ENCODE data around the gene FBXO31. TPM values are rescaled to one million over a fixed set of nuclear protein-coding genes. Genes with fewer than 3 reads are reported as not detected.

Gene FBXO31
- total and polyA plus RNA-seq, 2 of the 13 experiments (the other 11 are each of a cell fraction or from before 2014, with no cell fraction given), result 92.4 to 101 TPM

DNA sequence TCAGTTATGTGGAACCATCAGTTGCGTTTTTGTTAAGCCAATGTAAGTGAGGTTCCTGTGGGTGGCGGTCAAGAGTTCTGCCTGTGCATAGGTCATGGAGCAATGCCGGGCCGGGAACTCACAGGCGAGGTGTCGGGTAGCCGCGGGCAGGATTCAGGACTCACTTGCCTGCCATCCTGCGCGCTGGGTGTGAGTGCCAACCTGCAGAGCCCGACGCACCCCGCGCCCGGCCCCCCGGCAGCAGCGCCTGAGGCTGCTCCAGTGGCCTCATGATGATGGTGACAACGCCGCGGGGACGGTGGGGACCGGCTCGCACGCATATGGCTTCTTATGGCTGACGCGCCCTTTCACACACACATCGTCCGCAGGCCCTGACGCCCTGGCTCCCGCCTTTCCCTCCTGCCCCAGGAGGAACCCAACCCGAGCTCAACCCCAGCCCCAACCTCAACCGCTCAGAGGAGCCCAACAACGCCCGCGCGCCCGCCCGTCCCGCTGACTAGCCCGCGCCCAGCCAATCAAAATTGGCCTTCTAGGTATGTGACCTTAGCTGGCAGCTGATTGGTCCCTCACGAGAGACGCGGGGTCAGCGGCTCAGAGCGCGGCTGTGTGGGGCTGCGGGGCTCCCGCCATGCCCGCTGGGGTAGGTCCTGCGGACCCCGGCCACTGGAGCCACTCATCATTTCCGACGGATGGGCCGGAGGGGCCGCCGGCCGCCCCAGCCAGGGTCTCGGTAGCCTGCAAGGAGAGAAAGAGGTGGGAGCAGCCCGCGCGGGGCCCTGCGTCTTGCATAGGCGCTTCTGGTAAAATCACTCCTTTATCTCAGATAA lies 66.4 kb downstream of the FBXO31 start, which contains the start of gene C16orf95 (continued):
- TF ChIP-seq ZNF574 (CRISPR knock-in tag; IDR thresholded peaks at IDR 0.05), result peak; percentile 54; the same call in 1 of the 2 replicates
- TF ChIP-seq, protein P1, sequence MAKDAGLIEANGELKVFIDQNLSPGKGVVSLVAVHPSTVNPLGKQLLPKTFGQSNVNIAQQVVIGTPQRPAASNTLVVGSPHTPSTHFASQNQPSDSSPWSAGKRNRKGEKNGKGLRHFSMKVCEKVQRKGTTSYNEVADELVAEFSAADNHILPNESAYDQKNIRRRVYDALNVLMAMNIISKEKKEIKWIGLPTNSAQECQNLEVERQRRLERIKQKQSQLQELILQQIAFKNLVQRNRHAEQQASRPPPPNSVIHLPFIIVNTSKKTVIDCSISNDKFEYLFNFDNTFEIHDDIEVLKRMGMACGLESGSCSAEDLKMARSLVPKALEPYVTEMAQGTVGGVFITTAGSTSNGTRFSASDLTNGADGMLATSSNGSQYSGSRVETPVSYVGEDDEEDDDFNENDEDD (CRISPR knock-in tag; IDR thresholded peaks at IDR 0.05; ENCODE audit: borderline replicate concordance), result peak; percentile 89
- TF ChIP-seq NBN (conservative IDR thresholded peaks at IDR 0.05), result no peak
- TF ChIP-seq HCFC1 (IDR thresholded peaks at IDR 0.05; ENCODE audit: low read depth, low read length), result peak; percentile 33; the same call in 1 of the 2 replicates
- TF ChIP-seq, protein P2, sequence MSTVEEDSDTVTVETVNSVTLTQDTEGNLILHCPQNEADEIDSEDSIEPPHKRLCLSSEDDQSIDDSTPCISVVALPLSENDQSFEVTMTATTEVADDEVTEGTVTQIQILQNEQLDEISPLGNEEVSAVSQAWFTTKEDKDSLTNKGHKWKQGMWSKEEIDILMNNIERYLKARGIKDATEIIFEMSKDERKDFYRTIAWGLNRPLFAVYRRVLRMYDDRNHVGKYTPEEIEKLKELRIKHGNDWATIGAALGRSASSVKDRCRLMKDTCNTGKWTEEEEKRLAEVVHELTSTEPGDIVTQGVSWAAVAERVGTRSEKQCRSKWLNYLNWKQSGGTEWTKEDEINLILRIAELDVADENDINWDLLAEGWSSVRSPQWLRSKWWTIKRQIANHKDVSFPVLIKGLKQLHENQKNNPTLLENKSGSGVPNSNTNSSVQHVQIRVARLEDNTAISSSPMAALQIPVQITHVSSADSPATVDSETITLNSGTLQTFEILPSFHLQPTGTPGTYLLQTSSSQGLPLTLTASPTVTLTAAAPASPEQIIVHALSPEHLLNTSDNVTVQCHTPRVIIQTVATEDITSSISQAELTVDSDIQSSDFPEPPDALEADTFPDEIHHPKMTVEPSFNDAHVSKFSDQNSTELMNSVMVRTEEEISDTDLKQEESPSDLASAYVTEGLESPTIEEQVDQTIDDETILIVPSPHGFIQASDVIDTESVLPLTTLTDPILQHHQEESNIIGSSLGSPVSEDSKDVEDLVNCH (CRISPR knock-in tag; IDR thresholded peaks at IDR 0.05), result peak; percentile 27; the same call in 1 of the 2 replicates
- TF ChIP-seq ZMAT3 (CRISPR knock-in tag; conservative IDR thresholded peaks at IDR 0.05), result peak; percentile 94
- peak; percentile 31 for TF ChIP-seq TEAD3 (CRISPR knock-in tag; optimal IDR thresholded peaks at IDR 0.05; ENCODE audit: borderline replicate concordance)
- TF ChIP-seq SRSF9 (IDR thresholded peaks at IDR 0.05; ENCODE audit: borderline replicate concordance, insufficient read depth, low read depth, low read length, poor library complexity, severe bottlenecking), result no peak
- peak; percentile 43; the same call in 1 of the 2 replicates for TF ChIP-seq CEBPB (IDR thresholded peaks at IDR 0.05; ENCODE audit: borderline replicate concordance, low read depth, low read length)
- no peak for TF ChIP-seq GABPA (IDR thresholded peaks at IDR 0.05; ENCODE audit: low read depth, low read length)
- peak; percentile 23; the same call in 1 of the 2 replicates for TF ChIP-seq GABPA (CRISPR knock-in tag; IDR thresholded peaks at IDR 0.05; ENCODE audit: low read depth)
- TF ChIP-seq ZNF44 (CRISPR knock-in tag; IDR thresholded peaks at IDR 0.05), result no peak
- TF ChIP-seq ZNF451 (CRISPR knock-in tag; IDR thresholded peaks at IDR 0.05), result 0 out of 2 replicates have a peak, but pooled peaks have one; percentile 72
- TF ChIP-seq NR2C2 (CRISPR knock-in tag; IDR thresholded peaks at IDR 0.05; ENCODE audit: borderline replicate concordance), result peak; percentile 98
- 0 out of 2 replicates have a peak, but pooled peaks have one; percentile 70 for TF ChIP-seq ZNF589 (CRISPR knock-in tag; conservative IDR thresholded peaks at IDR 0.05)
- peak; percentile 62 for TF ChIP-seq IKZF4 (CRISPR knock-in tag; IDR thresholded peaks at IDR 0.05; ENCODE audit: borderline replicate concordance, low read depth, not compliant biosample characterization)
- no peak for TF ChIP-seq HMGA1 (CRISPR knock-in tag; conservative IDR thresholded peaks at IDR 0.05)
- TF ChIP-seq, protein P3, sequence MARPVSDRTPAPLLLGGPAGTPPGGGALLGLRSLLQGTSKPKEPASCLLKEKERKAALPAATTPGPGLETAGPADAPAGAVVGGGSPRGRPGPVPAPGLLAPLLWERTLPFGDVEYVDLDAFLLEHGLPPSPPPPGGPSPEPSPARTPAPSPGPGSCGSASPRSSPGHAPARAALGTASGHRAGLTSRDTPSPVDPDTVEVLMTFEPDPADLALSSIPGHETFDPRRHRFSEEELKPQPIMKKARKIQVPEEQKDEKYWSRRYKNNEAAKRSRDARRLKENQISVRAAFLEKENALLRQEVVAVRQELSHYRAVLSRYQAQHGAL (CRISPR knock-in tag; IDR thresholded peaks at IDR 0.05; ENCODE audit: not compliant biosample characterization), result peak; percentile 4
- no peak for TF ChIP-seq ZKSCAN8 (CRISPR knock-in tag; IDR thresholded peaks at IDR 0.05; ENCODE audit: borderline replicate concordance)
- TF ChIP-seq MAF1 (CRISPR knock-in tag; IDR thresholded peaks at IDR 0.05; ENCODE audit: borderline replicate concordance), result no peak
- TF ChIP-seq RNF2 (conservative IDR thresholded peaks at IDR 0.05; ENCODE audit: low read depth), result peak; percentile 89; the same call in 1 of the 2 replicates
- peak; percentile 56; the same call in 1 of the 2 replicates for TF ChIP-seq TBX3 (IDR thresholded peaks at IDR 0.05; ENCODE audit: borderline replicate concordance)

All from HepG2 (cell line).